ENCODE results near the gene PLAAT3.
"Not testable (repeated sequence)": the region's sequence is repeated elsewhere in the genome, so short reads cannot be mapped to it uniquely, and the experiment has no call there.

The PLAAT3 gene

GRCh38 chr11:63609536-63609935 lies 4.7 kb downstream of the PLAAT3 start:
- no peak for DNase-seq (ENCODE audit: low read depth in 2 of 2)

GRCh38 chr11:63608353-63609345 lies 5.6 kb downstream of the PLAAT3 start:
- peak; percentile 29 to 43 for DNase-seq (ENCODE audit: low read depth in 2 of 2)

- no peak for DNase-seq (ENCODE audit: low read depth in 2 of 2)
These were observed 11.1 kb downstream of the PLAAT3 start for GRCh38 chr11:63603180-63603518.

GRCh38 chr11:63602290-63603179 lies 11.7 kb downstream of the PLAAT3 start:
- not testable (repeated sequence) for DNase-seq (ENCODE audit: low read depth in 2 of 2)

- DNase-seq (ENCODE audit: low read depth in 2 of 2): peak; percentile 21 to 22
These were observed 14.8 kb downstream of the PLAAT3 start for GRCh38 chr11:63599211-63600122.

- DNase-seq (ENCODE audit: low read depth in 2 of 2): no peak
These were observed 15.7 kb downstream of the PLAAT3 start for GRCh38 chr11:63598556-63598955.

GRCh38 chr11:63595296-63595695 lies 18.9 kb downstream of the PLAAT3 start:
- no peak for DNase-seq (ENCODE audit: low read depth in 2 of 2)

- no peak for DNase-seq (ENCODE audit: low read depth in 2 of 2)
These were observed 21.2 kb downstream of the PLAAT3 start for GRCh38 chr11:63592975-63593395.

GRCh38 chr11:63590024-63590788 lies 24.0 kb downstream of the PLAAT3 start:
- no peak for DNase-seq (ENCODE audit: low read depth in 2 of 2)

GRCh38 chr11:63589000-63589399 lies 25.2 kb downstream of the PLAAT3 start:
- DNase-seq (ENCODE audit: low read depth in 2 of 2): no peak

- no peak for DNase-seq (ENCODE audit: low read depth in 2 of 2)
These were observed 27.6 kb downstream of the PLAAT3 start for GRCh38 chr11:63586451-63587166.

- no peak for DNase-seq (ENCODE audit: low read depth in 2 of 2)
These were observed 30.9 kb downstream of the PLAAT3 start for GRCh38 chr11:63583357-63583677.

- DNase-seq (ENCODE audit: low read depth in 2 of 2): not testable (repeated sequence)
These were observed 33.0 kb downstream of the PLAAT3 start for GRCh38 chr11:63581224-63581623.

GRCh38 chr11:63578882-63579281 lies 35.4 kb downstream of the PLAAT3 start:
- not testable (repeated sequence) for DNase-seq (ENCODE audit: low read depth in 2 of 2)

GRCh38 chr11:63574856-63575602 lies 39.2 kb downstream of the PLAAT3 start:
- no peak for DNase-seq (ENCODE audit: low read depth in 2 of 2)

- DNase-seq (ENCODE audit: low read depth in 2 of 2): no peak
These were observed 40.1 kb downstream of the PLAAT3 start for GRCh38 chr11:63573881-63574855.

- DNase-seq (ENCODE audit: low read depth in 2 of 2): no peak
These were observed 42.1 kb downstream of the PLAAT3 start for GRCh38 chr11:63572026-63572688.

GRCh38 chr11:63569570-63569969 lies 44.7 kb downstream of the PLAAT3 start:
- DNase-seq (ENCODE audit: low read depth in 2 of 2): no peak
